ENCODE data around the gene LHFPL5. TPM values are rescaled to one million over a fixed set of nuclear protein-coding genes. Genes with fewer than 3 reads are reported as not detected.

The LHFPL5 gene
- total RNA-seq, 1 experiment from 2014 or later: 0.71 TPM

DNA sequence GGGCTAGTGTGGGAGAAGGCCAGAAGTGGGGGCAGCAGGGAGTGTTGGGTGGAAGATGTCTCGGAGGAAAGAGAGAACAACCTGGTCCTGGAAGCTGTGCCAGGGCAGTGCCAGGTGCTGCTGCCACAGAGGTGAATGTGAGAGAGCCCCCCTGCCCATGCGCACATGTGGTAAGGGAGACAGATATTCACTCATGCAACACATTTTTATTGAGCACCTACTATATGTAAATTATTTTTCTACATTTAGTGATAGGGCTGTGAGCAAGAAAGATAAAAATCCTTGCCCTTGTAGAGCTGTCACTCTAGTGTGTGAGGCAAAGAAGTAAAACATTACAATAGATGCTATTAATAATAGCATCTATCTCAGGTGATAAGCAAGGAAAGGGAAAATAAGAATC lies 23.9 kb upstream of the LHFPL5 start:
- Histone ChIP-seq H3K9me3 (ENCODE audit: control insufficient read depth in 1 of 2, insufficient read depth in 1 of 2, low read depth in 1 of 2, low read length in 2 of 2) (no peaks in the 10 kb centered on the region), H3K9ac (ENCODE audit: low read length) (no peak overlapping the region), H3K4me2 (ENCODE audit: low read length) (no peak overlapping the region), H3K4me1 (ENCODE audit: control insufficient read depth in 1 of 2, insufficient read depth in 2 of 2, low read length in 2 of 2) (peaks cover 13 to 23% of the 10 kb centered on the region in 2 experiments; a peak in 3 of 4 replicates), H4K20me1 (ENCODE audit: insufficient read depth) (no peaks in the 10 kb centered on the region), H3K9me2 (ENCODE audit: insufficient read depth) (no peaks in the 10 kb centered on the region), H2AFZ (ENCODE audit: low read depth, low read length, poor library complexity, severe bottlenecking) (no peak overlapping the region), H3K27me3 (ENCODE audit: insufficient read depth, low read length) (0 out of 2 replicates have a peak, but pooled peaks cover under 1% of the 10 kb centered on the region), H3K27ac (ENCODE audit: low read depth, low read length) (no peak overlapping the region), H3K36me3 (ENCODE audit: control insufficient read depth in 1 of 2, insufficient read depth in 2 of 2, low read length in 2 of 2) (no peaks in the 10 kb centered on the region), H3K79me2 (ENCODE audit: insufficient read depth, low read length) (no peaks in the 10 kb centered on the region), H3K4me3 (replicated peaks in 1 of 2; ENCODE audit: low read depth in 1 of 2, low read length in 2 of 2) (no peak overlapping the region)
- no peak for TF ChIP-seq EGR1 (IDR thresholded peaks at IDR 0.05; ENCODE audit: low read depth)
- TF ChIP-seq MAX (IDR thresholded peaks at IDR 0.05): no peak
- no peak for TF ChIP-seq EZH2 (IDR thresholded peaks at IDR 0.05)
- no peak for TF ChIP-seq TCF7L2 (IDR thresholded peaks at IDR 0.05; ENCODE audit: borderline replicate concordance, extremely low read depth, insufficient read depth, insufficient read length)
- no TSS peak for BruUV-seq (replicated peaks)
- DNase-seq (ENCODE audit: low read depth, low spot score): no peak
- ATAC-seq: no peak
- ChIA-PET RAD21 (ENCODE audit: low non-redundant PET in 1 of 2, low total read pairs in 2 of 2, uncharacterized antibody in 2 of 2, unreplicated experiment in 2 of 2) (no interaction called here), POLR2A (no interaction called here), CTCF (no interaction called here)
- intact Hi-C loops (cut with micrococcal nuclease): no loop called here

DNA sequence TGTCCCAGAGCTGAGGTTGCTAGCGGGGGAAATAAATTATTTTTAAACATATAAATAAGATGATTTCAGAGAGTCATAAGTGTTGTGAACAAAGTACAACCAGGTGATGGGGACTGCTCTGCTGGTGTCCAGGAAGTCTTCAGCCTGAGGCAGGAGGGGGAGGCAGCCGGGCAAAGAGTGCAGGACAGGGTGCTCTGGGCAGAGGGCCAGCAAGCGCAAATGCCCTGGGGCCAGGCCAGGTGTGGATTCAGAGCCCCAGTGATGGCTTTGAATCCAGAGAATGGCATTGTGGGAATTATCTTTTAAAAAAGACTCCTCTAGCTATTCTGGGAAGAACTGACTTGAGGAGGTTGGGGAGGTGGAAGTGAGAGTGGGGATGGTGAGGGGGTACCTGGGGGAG lies 22.7 kb upstream of the LHFPL5 start:
- BruUV-seq (replicated peaks): no TSS peak
- Histone ChIP-seq H3K27ac (ENCODE audit: low read depth, low read length) (no peak overlapping the region), H3K9me3 (ENCODE audit: control insufficient read depth in 1 of 2, insufficient read depth in 1 of 2, low read depth in 1 of 2, low read length in 2 of 2) (no peaks in the 10 kb centered on the region), H3K36me3 (ENCODE audit: control insufficient read depth in 1 of 2, insufficient read depth in 2 of 2, low read length in 2 of 2) (no peaks in the 10 kb centered on the region), H3K9ac (ENCODE audit: low read length) (no peak overlapping the region), H3K79me2 (ENCODE audit: insufficient read depth, low read length) (no peaks in the 10 kb centered on the region), H4K20me1 (ENCODE audit: insufficient read depth) (no peaks in the 10 kb centered on the region), H3K4me3 (replicated peaks in 1 of 2; ENCODE audit: low read depth in 1 of 2, low read length in 2 of 2) (no peak overlapping the region), H3K4me1 (ENCODE audit: control insufficient read depth in 1 of 2, insufficient read depth in 2 of 2, low read length in 2 of 2) (peaks cover 7 to 12% of the 10 kb centered on the region in 2 experiments; a peak in 3 of 4 replicates), H3K4me2 (ENCODE audit: low read length) (peak overlapping the region; percentile 14; the same call in 1 of the 2 replicates), H3K27me3 (ENCODE audit: insufficient read depth, low read length) (peaks cover 4% of the 10 kb centered on the region; the same call in 1 of the 2 replicates), H2AFZ (ENCODE audit: low read depth, low read length, poor library complexity, severe bottlenecking) (no peak overlapping the region), H3K9me2 (ENCODE audit: insufficient read depth) (no peaks in the 10 kb centered on the region)
- ATAC-seq (peak; percentile 75), DNase-seq (ENCODE audit: low read depth, low spot score) (no peak)
- CTCF ChIA-PET: no interaction called here
- POLR2A ChIA-PET: interaction anchor here (0.7 kb wide), 1 partner anchor 309 kb away, joined by 4 read pairs; no protein-coding TSS in a partner anchor
- intact Hi-C loops (cut with micrococcal nuclease): no loop called here
- RAD21 ChIA-PET (ENCODE audit: low non-redundant PET in 1 of 2, low total read pairs in 2 of 2, uncharacterized antibody in 2 of 2, unreplicated experiment in 2 of 2): no interaction called here
- no peak for TF ChIP-seq MAX (IDR thresholded peaks at IDR 0.05)
- TF ChIP-seq TCF7L2 (IDR thresholded peaks at IDR 0.05; ENCODE audit: borderline replicate concordance, extremely low read depth, insufficient read depth, insufficient read length): no peak
- TF ChIP-seq CEBPB (IDR thresholded peaks at IDR 0.05; ENCODE audit: low read depth): no peak
- TF ChIP-seq, protein P1, sequence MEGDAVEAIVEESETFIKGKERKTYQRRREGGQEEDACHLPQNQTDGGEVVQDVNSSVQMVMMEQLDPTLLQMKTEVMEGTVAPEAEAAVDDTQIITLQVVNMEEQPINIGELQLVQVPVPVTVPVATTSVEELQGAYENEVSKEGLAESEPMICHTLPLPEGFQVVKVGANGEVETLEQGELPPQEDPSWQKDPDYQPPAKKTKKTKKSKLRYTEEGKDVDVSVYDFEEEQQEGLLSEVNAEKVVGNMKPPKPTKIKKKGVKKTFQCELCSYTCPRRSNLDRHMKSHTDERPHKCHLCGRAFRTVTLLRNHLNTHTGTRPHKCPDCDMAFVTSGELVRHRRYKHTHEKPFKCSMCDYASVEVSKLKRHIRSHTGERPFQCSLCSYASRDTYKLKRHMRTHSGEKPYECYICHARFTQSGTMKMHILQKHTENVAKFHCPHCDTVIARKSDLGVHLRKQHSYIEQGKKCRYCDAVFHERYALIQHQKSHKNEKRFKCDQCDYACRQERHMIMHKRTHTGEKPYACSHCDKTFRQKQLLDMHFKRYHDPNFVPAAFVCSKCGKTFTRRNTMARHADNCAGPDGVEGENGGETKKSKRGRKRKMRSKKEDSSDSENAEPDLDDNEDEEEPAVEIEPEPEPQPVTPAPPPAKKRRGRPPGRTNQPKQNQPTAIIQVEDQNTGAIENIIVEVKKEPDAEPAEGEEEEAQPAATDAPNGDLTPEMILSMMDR (IDR thresholded peaks at IDR 0.05 in 2 of 3, conservative IDR thresholded peaks at IDR 0.05 in 1 of 3; ENCODE audit: borderline replicate concordance in 1 of 3, insufficient read depth in 1 of 3, low read depth in 2 of 3, low read length in 2 of 3): no peak
- TF ChIP-seq REST (IDR thresholded peaks at IDR 0.05; ENCODE audit: low read depth): no peak
- no peak for TF ChIP-seq SIN3A (IDR thresholded peaks at IDR 0.05; ENCODE audit: low read depth)
- TF ChIP-seq ZBTB33 (IDR thresholded peaks at IDR 0.05; ENCODE audit: extremely low read depth, insufficient replicate concordance, low read length): no peak
- TF ChIP-seq EZH2 (IDR thresholded peaks at IDR 0.05): no peak
- no peak for TF ChIP-seq JUND (IDR thresholded peaks at IDR 0.05)
